ENCODE results near the gene RSPO4. TPM values are rescaled to one million over a fixed set of nuclear protein-coding genes. Genes with fewer than 3 reads are reported as not detected.
A peak's percentile ranks its signal among the peaks of the same experiment; 100 is the strongest.

The RSPO4 gene
- polyA plus RNA-seq, 2 of the 4 experiments (the other 2 are of a cell fraction), result not detected

DNA sequence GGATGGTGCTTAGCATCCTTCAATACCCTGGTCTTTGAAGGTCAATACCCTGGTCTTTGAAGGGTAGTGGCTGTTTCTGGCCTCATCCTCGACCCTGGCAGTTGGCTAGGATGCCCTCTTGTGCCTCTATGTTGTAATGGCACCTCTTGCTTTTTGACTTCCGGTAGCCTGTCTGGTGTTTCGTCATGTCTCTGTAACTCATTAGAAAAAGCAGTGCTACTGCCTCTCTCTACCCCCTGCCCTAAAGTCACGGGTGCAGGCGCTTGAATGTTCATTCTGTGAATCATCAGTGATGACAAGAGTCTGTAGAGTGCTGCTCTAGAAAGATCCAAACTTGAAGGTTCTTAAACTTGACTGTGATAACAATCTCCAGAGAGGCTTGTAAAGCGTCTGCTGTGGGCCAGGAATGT is 28.3 kb downstream of the RSPO4 start (continued):
- no peak for TF ChIP-seq HOXB13 (CRISPR knock-in tag; IDR thresholded peaks at IDR 0.05; ENCODE audit: low read depth)
- peak; percentile 28 to 35; a peak in 2 of 5 replicates for TF ChIP-seq RAD21 (conservative IDR thresholded peaks at IDR 0.05 in 1 of 2, IDR thresholded peaks at IDR 0.05 in 1 of 2)

DNA sequence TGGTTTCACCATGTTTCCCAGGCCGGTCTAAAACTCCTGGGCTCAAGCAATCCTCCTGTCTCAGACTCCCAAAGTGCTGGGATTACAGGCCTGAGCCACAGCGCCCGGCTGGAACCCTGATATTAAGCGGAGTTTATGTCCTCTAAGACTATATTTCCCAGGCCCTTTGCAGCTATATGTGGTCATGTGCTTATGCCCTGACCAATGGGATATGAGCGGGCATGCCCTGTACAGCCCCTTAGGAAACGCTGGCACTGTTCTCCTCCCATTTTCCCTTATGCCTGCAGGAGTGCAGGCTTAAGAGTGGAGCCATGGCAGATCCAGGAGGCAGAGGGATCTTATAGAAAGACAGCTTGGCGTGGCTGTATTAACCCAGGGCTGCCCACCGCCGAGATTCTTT is 29.9 kb downstream of the RSPO4 start:
- ATAC-seq, result peak in 1 of 2 experiments; percentile 51; a peak in 3 of 6 replicates

DNA sequence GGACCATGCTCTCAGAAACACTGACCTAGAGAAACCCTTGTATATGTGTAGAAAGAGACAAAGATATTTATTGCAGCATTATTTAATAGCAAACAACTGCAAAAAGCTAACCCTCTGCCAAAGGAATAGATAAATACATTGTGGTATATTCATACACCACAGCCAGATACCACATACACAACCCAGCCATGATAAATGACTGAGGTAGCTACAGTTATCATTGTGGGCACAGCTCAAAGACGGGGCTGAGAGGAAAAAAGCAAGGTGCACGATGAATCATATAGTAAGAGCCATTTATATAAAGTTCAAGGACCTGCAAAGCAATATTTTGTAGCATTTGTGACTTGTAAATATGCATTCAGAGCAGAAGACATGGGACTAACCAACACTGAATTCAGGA is 30.8 kb downstream of the RSPO4 start:
- WGBS (ENCODE audit: missing lambda C conversion rate), result 10% methylated on average over 2 of the region's 2 CpGs
- POLR2A ChIA-PET, result no interaction called here
- H3K4me1 ChIP-seq, result no peaks in the 10 kb centered on the region
- peaks cover 3% of the 10 kb centered on the region; the same call in 1 of the 3 replicates for H3K9me3 ChIP-seq
- FAIRE-seq, result no peak
- no peak overlapping the region for H3K27ac ChIP-seq
- H3K4me3 ChIP-seq, result no peak overlapping the region
- no peak for DNase-seq (ENCODE audit: low read depth in 1 of 2, low spot score in 1 of 2)
- CTCF ChIA-PET, result interaction anchor here (0.8 to 25.7 kb wide), 5 partner anchors 10 to 147 kb away, joined by 3 to 872 read pairs (median 4); partner anchors contain the start of gene FAM110A
- ATAC-seq, result no peak
- no peak overlapping the region for H3K4me2 ChIP-seq
- TF ChIP-seq NR3C1 (IDR thresholded peaks at IDR 0.05) (no peak), KDM5A (IDR thresholded peaks at IDR 0.05) (no peak), NPAS2 (CRISPR knock-in tag; IDR thresholded peaks at IDR 0.05; ENCODE audit: borderline replicate concordance) (no peak), JUN (IDR thresholded peaks at IDR 0.05) (no peak), EHMT2 (IDR thresholded peaks at IDR 0.05; ENCODE audit: low read depth) (no peak), POLR2A (IDR thresholded peaks at IDR 0.05; ENCODE audit: low read length) (no peak), RCOR1 (IDR thresholded peaks at IDR 0.05; ENCODE audit: low read depth, low read length) (no peak)
- TF ChIP-seq, protein P1, sequence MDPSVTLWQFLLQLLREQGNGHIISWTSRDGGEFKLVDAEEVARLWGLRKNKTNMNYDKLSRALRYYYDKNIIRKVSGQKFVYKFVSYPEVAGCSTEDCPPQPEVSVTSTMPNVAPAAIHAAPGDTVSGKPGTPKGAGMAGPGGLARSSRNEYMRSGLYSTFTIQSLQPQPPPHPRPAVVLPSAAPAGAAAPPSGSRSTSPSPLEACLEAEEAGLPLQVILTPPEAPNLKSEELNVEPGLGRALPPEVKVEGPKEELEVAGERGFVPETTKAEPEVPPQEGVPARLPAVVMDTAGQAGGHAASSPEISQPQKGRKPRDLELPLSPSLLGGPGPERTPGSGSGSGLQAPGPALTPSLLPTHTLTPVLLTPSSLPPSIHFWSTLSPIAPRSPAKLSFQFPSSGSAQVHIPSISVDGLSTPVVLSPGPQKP (IDR thresholded peaks at IDR 0.05; ENCODE audit: low read depth, low read length), result no peak
- TF ChIP-seq, protein P2, sequence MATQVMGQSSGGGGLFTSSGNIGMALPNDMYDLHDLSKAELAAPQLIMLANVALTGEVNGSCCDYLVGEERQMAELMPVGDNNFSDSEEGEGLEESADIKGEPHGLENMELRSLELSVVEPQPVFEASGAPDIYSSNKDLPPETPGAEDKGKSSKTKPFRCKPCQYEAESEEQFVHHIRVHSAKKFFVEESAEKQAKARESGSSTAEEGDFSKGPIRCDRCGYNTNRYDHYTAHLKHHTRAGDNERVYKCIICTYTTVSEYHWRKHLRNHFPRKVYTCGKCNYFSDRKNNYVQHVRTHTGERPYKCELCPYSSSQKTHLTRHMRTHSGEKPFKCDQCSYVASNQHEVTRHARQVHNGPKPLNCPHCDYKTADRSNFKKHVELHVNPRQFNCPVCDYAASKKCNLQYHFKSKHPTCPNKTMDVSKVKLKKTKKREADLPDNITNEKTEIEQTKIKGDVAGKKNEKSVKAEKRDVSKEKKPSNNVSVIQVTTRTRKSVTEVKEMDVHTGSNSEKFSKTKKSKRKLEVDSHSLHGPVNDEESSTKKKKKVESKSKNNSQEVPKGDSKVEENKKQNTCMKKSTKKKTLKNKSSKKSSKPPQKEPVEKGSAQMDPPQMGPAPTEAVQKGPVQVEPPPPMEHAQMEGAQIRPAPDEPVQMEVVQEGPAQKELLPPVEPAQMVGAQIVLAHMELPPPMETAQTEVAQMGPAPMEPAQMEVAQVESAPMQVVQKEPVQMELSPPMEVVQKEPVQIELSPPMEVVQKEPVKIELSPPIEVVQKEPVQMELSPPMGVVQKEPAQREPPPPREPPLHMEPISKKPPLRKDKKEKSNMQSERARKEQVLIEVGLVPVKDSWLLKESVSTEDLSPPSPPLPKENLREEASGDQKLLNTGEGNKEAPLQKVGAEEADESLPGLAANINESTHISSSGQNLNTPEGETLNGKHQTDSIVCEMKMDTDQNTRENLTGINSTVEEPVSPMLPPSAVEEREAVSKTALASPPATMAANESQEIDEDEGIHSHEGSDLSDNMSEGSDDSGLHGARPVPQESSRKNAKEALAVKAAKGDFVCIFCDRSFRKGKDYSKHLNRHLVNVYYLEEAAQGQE (IDR thresholded peaks at IDR 0.05), result no peak
- TF ChIP-seq, protein P3, sequence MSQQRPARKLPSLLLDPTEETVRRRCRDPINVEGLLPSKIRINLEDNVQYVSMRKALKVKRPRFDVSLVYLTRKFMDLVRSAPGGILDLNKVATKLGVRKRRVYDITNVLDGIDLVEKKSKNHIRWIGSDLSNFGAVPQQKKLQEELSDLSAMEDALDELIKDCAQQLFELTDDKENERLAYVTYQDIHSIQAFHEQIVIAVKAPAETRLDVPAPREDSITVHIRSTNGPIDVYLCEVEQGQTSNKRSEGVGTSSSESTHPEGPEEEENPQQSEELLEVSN (IDR thresholded peaks at IDR 0.05; ENCODE audit: borderline replicate concordance, low read depth), result no peak
- TF ChIP-seq, protein P4, sequence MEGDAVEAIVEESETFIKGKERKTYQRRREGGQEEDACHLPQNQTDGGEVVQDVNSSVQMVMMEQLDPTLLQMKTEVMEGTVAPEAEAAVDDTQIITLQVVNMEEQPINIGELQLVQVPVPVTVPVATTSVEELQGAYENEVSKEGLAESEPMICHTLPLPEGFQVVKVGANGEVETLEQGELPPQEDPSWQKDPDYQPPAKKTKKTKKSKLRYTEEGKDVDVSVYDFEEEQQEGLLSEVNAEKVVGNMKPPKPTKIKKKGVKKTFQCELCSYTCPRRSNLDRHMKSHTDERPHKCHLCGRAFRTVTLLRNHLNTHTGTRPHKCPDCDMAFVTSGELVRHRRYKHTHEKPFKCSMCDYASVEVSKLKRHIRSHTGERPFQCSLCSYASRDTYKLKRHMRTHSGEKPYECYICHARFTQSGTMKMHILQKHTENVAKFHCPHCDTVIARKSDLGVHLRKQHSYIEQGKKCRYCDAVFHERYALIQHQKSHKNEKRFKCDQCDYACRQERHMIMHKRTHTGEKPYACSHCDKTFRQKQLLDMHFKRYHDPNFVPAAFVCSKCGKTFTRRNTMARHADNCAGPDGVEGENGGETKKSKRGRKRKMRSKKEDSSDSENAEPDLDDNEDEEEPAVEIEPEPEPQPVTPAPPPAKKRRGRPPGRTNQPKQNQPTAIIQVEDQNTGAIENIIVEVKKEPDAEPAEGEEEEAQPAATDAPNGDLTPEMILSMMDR (IDR thresholded peaks at IDR 0.05), result no peak
- TF ChIP-seq, protein P5, sequence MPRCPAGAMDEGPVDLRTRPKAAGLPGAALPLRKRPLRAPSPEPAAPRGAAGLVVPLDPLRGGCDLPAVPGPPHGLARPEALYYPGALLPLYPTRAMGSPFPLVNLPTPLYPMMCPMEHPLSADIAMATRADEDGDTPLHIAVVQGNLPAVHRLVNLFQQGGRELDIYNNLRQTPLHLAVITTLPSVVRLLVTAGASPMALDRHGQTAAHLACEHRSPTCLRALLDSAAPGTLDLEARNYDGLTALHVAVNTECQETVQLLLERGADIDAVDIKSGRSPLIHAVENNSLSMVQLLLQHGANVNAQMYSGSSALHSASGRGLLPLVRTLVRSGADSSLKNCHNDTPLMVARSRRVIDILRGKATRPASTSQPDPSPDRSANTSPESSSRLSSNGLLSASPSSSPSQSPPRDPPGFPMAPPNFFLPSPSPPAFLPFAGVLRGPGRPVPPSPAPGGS (IDR thresholded peaks at IDR 0.05), result no peak

More for the DNA sequence above, 29.9 kb downstream of the RSPO4 start:
- TF ChIP-seq RCOR1 (IDR thresholded peaks at IDR 0.05; ENCODE audit: low read depth, low read length) (no peak), ESRRA (IDR thresholded peaks at IDR 0.05; ENCODE audit: borderline replicate concordance, low read length) (no peak), MAZ (IDR thresholded peaks at IDR 0.05; ENCODE audit: borderline replicate concordance, low read depth, low read length) (no peak), MYC (IDR thresholded peaks at IDR 0.05; ENCODE audit: borderline replicate concordance, low read length) (no peak), ZFP36 (IDR thresholded peaks at IDR 0.05; ENCODE audit: borderline replicate concordance, partially characterized antibody) (no peak), KDM5A (IDR thresholded peaks at IDR 0.05) (no peak), ZSCAN20 (CRISPR knock-in tag; IDR thresholded peaks at IDR 0.05) (no peak), HOXB5 (CRISPR knock-in tag; IDR thresholded peaks at IDR 0.05) (no peak), ZC3H11A (IDR thresholded peaks at IDR 0.05) (no peak), NPAS2 (CRISPR knock-in tag; IDR thresholded peaks at IDR 0.05; ENCODE audit: borderline replicate concordance) (no peak), HOXB13 (CRISPR knock-in tag; IDR thresholded peaks at IDR 0.05; ENCODE audit: low read depth) (no peak), EHMT2 (IDR thresholded peaks at IDR 0.05; ENCODE audit: low read depth) (no peak), FOXS1 (CRISPR knock-in tag; IDR thresholded peaks at IDR 0.05) (no peak), POLR2AphosphoS2 (conservative IDR thresholded peaks at IDR 0.05; ENCODE audit: low read length) (no peak)
- TF ChIP-seq, protein P6, sequence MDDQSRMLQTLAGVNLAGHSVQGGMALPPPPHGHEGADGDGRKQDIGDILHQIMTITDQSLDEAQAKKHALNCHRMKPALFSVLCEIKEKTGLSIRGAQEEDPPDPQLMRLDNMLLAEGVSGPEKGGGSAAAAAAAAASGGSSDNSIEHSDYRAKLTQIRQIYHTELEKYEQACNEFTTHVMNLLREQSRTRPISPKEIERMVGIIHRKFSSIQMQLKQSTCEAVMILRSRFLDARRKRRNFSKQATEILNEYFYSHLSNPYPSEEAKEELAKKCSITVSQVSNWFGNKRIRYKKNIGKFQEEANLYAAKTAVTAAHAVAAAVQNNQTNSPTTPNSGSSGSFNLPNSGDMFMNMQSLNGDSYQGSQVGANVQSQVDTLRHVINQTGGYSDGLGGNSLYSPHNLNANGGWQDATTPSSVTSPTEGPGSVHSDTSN (IDR thresholded peaks at IDR 0.05), result no peak
- TF ChIP-seq, protein P1 (IDR thresholded peaks at IDR 0.05; ENCODE audit: low read depth, low read length), result no peak
- TF ChIP-seq, protein P7, sequence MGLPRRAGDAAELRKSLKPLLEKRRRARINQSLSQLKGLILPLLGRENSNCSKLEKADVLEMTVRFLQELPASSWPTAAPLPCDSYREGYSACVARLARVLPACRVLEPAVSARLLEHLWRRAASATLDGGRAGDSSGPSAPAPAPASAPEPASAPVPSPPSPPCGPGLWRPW (IDR thresholded peaks at IDR 0.05), result no peak
- H3K4me2 ChIP-seq, result no peak overlapping the region
- no peak overlapping the region for H3K27ac ChIP-seq
- H3K4me1 ChIP-seq, result no peaks in the 10 kb centered on the region
- POLR2A ChIA-PET, result no interaction called here
- CTCF ChIA-PET, result interaction anchor here (0.8 to 25.7 kb wide), 4 partner anchors 11 to 240 kb away, joined by 3 to 872 read pairs (median 65); partner anchors contain the start of gene FAM110A
- FAIRE-seq, result no peak
- no peak overlapping the region for H3K4me3 ChIP-seq
- DNase-seq (ENCODE audit: low read depth in 1 of 2, low spot score in 1 of 2), result peak in 1 of 2 experiments; percentile 18
- peaks cover 3% of the 10 kb centered on the region; the same call in 1 of the 3 replicates for H3K9me3 ChIP-seq
- 72% methylated on average over 9 of the region's 9 CpGs for WGBS (ENCODE audit: missing lambda C conversion rate)

All from A549 (cell line).